ENCODE results near the gene FOXO3B.
A peak's percentile ranks its signal among the peaks of the same experiment; 100 is the strongest.
"Not testable (repeated sequence)": the region's sequence is repeated elsewhere in the genome, so short reads cannot be mapped to it uniquely, and the experiment has no call there.

The FOXO3B gene

GRCh38 chr17:18681767-18682571 lies at the start of gene FOXO3B:
TSS of gene FOXO3B (minus strand) at chr17:18682314. CDS start at chr17:18681651, 663 bp downstream.
- DNase-seq (ENCODE audit: low spot score), result peak; percentile 64

GRCh38 chr17:18723509-18723908 lies 41.4 kb upstream of the FOXO3B start:
- DNase-seq (ENCODE audit: low spot score), result not testable (repeated sequence)

DNA sequence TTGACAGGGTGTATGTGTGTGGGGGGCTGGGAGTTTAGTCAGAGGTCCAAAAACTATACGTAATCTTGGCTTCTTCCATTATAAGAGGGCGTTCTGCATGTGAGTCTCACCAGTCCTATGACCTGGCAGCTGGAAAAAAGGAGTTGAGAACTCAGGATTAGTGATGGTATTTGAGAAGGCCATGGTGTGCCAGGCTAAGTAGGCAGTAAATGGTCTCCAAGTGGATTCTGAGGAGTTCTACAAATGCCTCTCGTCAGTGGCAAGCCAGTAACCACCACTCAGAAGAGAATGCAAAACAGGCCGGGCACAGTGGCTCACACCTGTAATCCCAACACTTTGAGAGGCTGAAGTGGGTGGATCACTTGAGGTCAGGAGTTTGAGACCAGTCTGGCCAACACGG lies 40.5 kb upstream of the FOXO3B start:
- DNase-seq (ENCODE audit: low spot score), result not testable (repeated sequence)

DNA sequence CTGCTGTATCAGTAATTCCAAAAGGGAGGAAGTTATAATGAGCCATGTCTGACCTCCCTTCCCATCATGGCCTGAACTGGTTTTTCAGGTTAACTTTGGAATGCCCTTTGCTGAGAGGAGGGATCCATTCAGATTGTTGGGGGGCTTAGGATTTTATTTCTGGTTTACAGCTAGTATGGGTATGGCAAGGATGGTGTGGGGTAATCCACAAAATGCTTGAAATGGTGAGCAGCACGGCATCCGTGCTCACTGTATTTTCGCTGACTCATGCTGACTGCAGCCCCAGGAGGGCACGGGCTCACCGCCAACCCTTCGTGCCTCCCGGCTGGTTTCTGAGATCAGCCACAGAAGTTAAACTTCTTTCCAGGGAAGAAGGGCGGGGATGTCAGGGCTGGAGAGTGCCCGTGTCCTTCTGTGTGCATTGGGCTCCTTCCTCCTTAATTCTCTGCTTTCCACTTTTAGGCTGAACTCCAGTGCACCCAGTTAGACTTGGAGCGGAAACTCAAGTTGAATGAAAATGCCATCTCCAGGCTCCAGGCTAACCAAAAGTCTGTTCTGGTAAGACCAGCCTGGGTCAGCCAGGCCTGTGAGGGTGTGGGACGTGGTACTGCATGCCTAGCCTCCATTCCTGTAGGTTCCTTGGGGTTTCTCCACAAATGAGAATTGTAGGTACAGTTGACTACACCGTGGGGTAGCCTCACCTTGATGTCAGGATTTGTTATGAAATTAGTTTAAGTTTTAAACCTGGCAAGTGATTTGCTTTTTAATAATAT lies 39.8 kb upstream of the FOXO3B start:
- DNase-seq (ENCODE audit: low spot score), result not testable (repeated sequence)

DNA sequence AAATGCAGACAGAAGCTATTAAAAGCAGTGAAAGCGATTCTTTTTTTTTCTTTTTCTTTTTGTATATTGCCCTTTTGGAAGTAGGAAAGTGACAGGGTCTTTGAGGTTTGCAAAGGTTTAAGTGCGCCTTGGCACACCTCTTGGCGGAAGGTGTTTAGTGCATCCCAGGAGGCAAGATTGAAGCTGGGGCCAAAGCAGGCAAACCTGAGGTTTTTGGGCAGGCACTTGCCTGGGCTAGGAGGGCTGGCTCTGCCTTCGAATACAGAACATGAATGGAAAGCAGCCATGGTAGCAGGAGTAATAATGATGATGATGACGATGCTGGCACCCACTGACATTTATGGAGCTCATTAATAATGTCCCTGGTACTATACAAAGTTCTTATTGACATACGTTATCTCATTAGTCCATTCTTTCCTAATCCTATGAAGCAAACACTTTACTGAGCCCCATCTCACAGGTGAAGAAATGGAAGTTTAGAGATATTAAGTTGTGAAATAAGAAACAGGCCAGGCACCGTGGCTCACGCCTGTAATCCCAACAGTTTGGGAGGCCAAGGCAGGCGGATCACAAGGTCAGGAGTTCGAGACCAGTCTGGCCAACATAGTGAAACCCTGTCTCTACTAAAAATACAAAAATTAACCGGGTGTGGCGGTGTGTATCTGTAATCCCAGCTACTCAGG lies 37.5 kb upstream of the FOXO3B start:
- not testable (repeated sequence) for DNase-seq (ENCODE audit: low spot score)

GRCh38 chr17:18718643-18719427 lies 36.7 kb upstream of the FOXO3B start:
- not testable (repeated sequence) for DNase-seq (ENCODE audit: low spot score)

GRCh38 chr17:18712354-18712999 lies 30.4 kb upstream of the FOXO3B start:
- DNase-seq (ENCODE audit: low spot score), result peak; percentile 62

DNA sequence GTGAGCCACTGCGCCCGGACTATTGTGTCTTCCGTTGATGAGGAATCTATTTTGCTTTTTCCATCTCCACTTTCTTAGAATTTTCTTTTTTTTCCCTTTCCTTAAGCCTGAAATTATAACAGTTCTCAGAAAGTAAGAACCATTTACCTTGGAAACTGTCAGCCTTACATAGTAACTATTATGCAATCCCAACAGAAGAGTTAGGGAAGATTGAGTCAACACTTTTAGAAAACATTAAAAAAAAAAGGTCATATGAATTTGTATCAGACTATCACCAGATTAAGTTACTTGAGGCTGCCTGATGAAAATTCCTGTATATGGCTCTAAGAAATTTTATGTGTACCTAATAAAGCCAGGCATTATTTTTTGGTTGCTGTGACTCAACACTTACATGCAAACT lies 26.1 kb upstream of the FOXO3B start:
- not testable (repeated sequence) for DNase-seq (ENCODE audit: low spot score)

GRCh38 chr17:18705955-18706354 lies 23.8 kb upstream of the FOXO3B start:
- DNase-seq (ENCODE audit: low spot score), result not testable (repeated sequence)

- DNase-seq (ENCODE audit: low spot score), result not testable (repeated sequence)
Observed at GRCh38 chr17:18698473-18699103, 16.5 kb upstream of the FOXO3B start.

GRCh38 chr17:18695143-18695542 lies 13.0 kb upstream of the FOXO3B start:
- not testable (repeated sequence) for DNase-seq (ENCODE audit: low spot score)

DNA sequence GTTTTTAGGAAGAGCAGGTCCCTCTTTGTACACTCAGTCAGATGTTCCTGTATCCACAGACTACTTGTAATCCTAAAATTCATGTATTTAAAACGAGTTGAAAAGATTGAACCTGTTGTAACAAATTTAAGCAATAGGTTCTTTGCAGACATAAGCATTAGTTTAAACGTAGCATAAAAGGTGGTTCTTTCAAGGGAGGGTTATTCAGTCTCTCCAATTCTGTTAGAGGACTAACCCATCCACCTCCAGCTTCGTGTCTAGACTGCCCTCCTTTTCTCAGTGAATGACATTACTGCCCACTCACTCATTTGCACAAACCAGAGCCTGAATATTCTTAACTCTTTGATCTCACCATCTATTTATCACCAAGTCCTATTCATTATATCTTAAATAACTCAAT lies 554 bp upstream of the FOXO3B start:
- DNase-seq (ENCODE audit: low spot score), result not testable (repeated sequence)

DNA sequence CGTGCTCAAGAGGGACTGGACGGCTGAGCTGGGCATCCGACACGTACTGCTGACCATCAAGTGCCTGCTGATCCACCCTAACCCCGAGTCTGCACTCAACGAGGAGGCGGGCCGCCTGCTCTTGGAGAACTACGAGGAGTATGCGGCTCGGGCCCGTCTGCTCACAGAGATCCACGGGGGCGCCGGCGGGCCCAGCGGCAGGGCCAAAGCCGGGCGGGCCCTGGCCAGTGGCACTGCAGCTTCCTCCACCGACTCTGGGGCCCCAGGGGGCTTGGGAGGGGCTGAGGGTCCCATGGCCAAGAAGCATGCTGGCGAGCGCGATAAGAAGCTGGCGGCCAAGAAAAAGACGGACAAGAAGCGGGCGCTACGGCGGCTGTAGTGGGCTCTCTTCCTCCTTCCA lies 4.7 kb downstream of the FOXO3B start:
- DNase-seq (ENCODE audit: low spot score), result not testable (repeated sequence)

- DNase-seq (ENCODE audit: low spot score), result not testable (repeated sequence)
Observed at GRCh38 chr17:18676928-18677327, 5.2 kb downstream of the FOXO3B start.

- DNase-seq (ENCODE audit: low spot score), result not testable (repeated sequence)
Observed at GRCh38 chr17:18672395-18673227, 9.5 kb downstream of the FOXO3B start.

- not testable (repeated sequence) for DNase-seq (ENCODE audit: low spot score)
Observed at GRCh38 chr17:18668625-18669024, 13.5 kb downstream of the FOXO3B start.

DNA sequence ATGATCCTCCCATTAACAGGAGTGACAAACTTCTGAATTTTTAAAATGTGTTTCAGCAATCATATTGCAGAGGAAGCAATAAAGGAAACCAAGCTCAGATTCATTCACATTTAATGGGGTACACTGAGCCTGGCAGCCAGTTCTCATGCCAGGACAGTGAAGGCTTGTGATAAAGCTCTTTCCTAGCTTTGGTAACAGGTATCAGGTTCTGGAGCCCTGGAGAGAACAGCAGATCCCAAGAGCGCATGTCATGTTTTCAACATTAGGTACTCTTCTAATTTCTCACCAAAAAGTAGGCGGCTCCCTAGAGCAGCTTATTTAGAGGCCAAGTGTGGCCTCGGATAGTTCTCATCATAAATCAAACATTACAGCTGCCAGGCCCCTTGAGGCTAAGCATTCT lies 14.6 kb downstream of the FOXO3B start:
- not testable (repeated sequence) for DNase-seq (ENCODE audit: low spot score)

DNA sequence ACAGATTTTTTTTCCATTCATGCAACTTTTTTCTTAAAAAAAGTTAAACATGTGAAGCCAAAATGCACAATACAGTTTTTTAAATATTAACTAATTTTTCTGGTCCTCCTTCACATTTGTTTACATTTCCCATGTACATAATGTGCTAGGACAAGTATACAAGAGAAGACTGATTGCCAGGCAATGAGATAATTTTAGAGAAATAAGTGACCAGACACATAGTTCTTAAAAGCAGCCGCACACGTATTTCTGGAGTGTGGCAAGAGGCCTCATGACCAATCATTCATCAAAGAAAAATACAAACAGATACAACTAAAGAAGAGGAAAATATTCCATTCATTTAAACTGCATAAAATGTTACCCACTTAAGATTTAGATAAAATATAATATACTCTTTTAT lies 15.8 kb downstream of the FOXO3B start:
- not testable (repeated sequence) for DNase-seq (ENCODE audit: low spot score)

DNA sequence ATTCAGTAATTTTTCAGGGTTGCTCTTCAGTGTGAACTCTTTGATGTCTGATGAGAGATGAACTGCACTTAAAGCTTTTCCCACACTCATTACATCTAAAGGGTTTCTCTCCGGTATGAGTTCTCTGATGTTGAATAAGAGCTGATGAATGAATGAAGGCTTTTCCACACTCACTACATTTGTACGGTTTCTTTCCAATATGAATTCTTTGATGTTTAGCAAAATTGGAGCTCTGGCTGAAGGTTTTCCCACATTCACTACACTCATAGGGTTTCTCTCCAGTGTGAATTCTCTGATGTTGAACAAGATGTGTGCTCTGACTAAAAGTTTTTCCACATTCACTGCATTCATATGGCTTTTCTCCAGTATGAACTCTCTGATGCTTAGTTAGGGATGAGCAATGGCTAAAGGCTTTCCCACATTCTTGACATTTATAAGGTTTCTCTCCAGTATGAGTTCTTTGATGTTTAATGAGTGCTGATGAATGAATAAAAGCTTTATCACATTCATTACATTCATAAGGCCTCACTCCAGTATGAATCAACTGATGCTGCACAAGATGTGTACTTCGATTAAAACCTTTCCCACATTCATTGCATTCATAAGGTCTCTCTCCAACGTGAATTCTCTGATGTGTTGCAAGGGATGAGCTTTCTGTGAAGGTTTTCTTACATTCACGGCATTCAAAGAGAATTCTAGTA lies 20.0 kb downstream of the FOXO3B start:
- not testable (repeated sequence) for DNase-seq (ENCODE audit: low spot score)
